ENCODE measurements around the gene SLC44A2. TPM values are rescaled to one million over a fixed set of nuclear protein-coding genes. Genes with fewer than 3 reads are reported as not detected.

Gene SLC44A2
- polyA plus RNA-seq, 1 experiment: 114 TPM

DNA sequence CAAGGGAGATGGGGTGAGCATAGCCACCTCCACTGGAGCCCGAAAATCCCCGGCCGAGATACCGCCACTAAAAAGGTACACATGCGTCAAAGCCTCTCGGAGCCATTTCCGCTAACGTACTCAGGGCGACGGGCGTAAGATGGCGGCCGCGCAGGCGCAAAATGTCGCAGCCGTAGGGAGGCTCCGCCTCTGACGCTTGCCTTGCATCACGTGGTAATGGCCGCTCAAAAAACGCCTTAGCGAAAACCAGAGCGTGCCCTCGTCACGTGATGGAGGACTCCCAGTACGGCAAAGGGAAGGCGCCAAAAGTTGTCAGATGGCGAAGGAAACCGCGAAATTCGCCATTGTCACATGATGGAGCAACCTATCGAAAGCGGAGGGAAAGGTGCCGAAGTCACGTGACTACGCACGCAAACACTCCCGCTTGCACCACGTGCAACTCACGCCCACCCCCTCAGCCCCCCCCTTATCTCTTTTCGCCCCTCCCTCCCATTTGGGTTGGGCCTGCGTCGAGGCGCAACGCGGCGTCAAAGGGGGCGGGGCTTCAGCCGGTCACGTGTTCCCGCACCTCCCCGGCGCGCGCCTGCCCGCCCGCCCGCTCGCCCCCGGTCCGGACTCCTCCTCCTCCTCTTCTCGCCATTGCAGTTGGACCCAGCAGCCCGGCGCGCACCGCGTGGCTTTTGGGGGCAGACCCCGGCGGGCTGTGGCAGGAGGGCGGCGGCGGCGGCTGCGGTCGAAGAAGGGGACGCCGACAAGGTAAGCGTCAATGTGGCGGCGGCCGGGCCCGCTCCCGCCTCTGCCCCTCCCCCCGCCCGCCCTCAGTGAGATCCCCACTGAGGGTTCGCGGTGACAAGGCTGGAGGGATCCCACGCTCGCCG is 28.6 kb downstream of the SLC44A2 start, which contains the start of gene ILF3:
Gene ILF3, plus strand, starts transcription at position 615 of the 878 bp plus-strand sequence. CDS start 16,260 bp downstream, outside the sequence.
- TF ChIP-seq, protein P1, sequence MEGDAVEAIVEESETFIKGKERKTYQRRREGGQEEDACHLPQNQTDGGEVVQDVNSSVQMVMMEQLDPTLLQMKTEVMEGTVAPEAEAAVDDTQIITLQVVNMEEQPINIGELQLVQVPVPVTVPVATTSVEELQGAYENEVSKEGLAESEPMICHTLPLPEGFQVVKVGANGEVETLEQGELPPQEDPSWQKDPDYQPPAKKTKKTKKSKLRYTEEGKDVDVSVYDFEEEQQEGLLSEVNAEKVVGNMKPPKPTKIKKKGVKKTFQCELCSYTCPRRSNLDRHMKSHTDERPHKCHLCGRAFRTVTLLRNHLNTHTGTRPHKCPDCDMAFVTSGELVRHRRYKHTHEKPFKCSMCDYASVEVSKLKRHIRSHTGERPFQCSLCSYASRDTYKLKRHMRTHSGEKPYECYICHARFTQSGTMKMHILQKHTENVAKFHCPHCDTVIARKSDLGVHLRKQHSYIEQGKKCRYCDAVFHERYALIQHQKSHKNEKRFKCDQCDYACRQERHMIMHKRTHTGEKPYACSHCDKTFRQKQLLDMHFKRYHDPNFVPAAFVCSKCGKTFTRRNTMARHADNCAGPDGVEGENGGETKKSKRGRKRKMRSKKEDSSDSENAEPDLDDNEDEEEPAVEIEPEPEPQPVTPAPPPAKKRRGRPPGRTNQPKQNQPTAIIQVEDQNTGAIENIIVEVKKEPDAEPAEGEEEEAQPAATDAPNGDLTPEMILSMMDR (IDR thresholded peaks at IDR 0.05; ENCODE audit: insufficient read depth, low read depth, low read length): no peak
- Histone ChIP-seq H3K36me3 (ENCODE audit: control insufficient read depth, insufficient read depth, low read length) (peaks cover 1% of the 10 kb centered on the region; the same call in 1 of the 2 replicates), H3K4me3 (ENCODE audit: low read depth, low read length) (peak within 1 kb of the TSS; percentile 53), H3K27me3 (ENCODE audit: control insufficient read depth, insufficient read depth, low read length) (no peaks in the 10 kb centered on the region)
- CTCF ChIA-PET: interaction anchor here (0.7 to 2.4 kb wide), 3 partner anchors 9 to 230 kb away, joined by 3 to 7 read pairs (median 3); no protein-coding TSS in a partner anchor
- POLR2A ChIA-PET: no interaction called here
- peak; percentile 100 for DNase-seq (ENCODE audit: low read depth)

DNA sequence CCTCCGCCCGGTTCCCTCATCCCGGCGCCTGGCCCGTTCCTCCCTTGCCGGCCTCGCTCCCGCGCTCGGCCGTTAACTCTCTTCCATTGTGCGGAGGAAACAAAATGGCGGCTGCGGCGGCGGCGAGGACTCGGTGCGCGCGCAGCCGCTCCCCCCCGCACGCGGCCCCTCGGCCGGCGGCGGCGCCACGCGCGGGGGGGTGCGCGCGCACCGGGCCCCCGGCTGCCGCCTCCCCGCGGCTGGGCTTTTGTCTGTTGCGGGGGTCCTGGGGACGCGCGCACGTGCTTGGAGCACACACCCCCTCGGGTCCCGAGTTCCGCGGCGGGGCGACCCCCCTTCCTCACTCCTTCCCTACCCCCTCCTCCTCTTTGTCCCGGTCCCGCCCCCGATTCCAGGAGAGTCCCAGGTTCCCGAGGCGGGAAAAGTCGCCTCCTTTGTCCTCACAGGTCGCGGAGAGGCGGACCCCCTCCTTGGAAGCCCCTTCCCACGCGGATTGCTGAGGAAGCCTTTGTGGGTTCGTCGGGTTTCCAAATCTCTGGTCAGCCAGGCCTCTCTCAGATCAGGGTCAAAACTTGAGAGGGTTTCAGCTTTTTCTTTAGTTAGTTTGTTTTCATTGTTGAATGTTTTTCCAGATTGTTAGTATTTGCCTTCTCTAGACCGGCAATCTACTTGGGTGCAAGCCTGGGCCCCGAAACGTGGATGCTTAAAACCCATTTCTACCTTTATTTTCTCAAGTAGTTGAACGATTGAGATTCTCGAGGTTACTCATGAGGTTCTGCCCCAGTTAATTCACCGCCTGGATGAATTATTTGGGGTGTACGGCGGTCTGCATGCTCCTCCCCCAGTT is 29.5 kb downstream of the SLC44A2 start:
- POLR2A ChIA-PET: no interaction called here
- no peak for DNase-seq (ENCODE audit: low read depth)

DNA sequence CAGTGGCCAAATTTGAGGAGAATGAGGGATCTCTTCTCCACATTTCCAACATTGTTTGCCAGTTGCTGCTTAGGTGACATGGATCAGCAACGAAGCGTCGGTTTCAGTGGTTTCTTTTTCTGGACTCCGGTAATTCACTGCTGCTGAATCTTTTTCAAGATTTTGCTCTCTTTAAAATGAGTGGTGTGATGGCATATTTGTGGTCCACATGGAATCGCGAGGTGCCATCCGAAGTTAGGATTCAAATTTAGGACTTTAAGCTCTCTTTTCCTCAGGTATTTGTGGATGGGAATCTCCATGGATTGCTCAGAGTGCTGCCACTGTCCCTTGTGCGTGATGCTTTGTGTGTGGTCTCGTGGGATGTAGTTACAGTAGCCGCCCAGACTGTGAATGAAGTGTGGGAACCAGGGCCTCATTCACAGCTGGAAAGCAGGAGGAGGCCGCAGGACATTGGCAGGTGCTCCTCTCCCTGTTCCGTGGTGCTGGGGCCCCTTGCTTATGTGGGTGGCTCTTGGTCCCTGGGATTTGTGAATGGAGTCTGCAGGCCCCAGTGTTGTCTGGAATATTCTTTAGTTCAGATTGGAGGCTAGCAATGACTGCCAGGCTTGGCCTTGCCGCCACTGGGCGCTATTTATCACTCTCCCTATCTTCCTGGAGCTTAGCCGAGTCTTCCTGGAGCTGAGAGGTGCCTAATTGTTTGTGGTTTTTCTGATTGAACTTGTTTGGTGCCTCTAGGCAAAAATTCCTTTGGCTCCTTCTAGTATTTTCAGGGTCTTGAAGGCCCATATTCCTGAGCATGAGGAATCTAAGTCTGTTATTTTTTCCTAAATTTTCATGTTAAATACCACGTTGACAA is 30.3 kb downstream of the SLC44A2 start:
- no peak for DNase-seq (ENCODE audit: low read depth)
- ChIA-PET CTCF (interaction anchor here (0.8 to 1.4 kb wide), 6 partner anchors 9 to 83 kb away, joined by 3 to 6 read pairs (median 4); partner anchors contain the start of gene DNM2), POLR2A (no interaction called here)

More for the DNA sequence above, 29.5 kb downstream of the SLC44A2 start:
- CTCF ChIA-PET: interaction anchor here (0.8 to 1.4 kb wide), 4 partner anchors 8 to 82 kb away, joined by 3 to 4 read pairs (median 4); no protein-coding TSS in a partner anchor
- TF ChIP-seq, protein P1 (IDR thresholded peaks at IDR 0.05; ENCODE audit: insufficient read depth, low read depth, low read length): no peak
- H3K27me3 ChIP-seq (ENCODE audit: control insufficient read depth, insufficient read depth, low read length): no peaks in the 10 kb centered on the region
- peak overlapping the region; percentile 53 for H3K4me3 ChIP-seq (ENCODE audit: low read depth, low read length)
- peaks cover 1% of the 10 kb centered on the region; the same call in 1 of the 2 replicates for H3K36me3 ChIP-seq (ENCODE audit: control insufficient read depth, insufficient read depth, low read length)

DNA sequence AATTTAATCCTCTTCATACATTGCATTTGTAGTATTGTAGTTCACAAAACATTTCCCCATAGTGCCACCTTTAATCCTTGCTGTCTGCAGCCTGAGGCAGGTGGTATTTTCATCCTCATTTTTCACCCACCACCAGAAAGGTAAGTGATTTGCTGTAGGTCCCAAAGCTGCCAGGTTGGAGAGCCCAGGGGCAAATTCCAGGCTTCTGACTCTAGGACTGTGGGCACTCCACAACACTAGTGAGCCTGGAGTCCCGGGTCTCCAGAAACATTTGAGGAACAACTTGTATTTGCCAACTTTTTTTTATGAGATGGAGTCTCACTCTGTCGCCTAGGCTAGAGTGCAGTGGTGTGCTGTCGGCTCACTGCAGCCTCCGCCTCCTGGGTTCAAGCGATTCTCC is 35.0 kb downstream of the SLC44A2 start:
- POLR2A ChIA-PET: no interaction called here

More for the DNA sequence above, 30.3 kb downstream of the SLC44A2 start:
- Histone ChIP-seq H3K4me3 (ENCODE audit: low read depth, low read length) (peak overlapping the region; percentile 53), H3K27me3 (ENCODE audit: control insufficient read depth, insufficient read depth, low read length) (no peaks in the 10 kb centered on the region), H3K36me3 (ENCODE audit: control insufficient read depth, insufficient read depth, low read length) (peaks cover 3% of the 10 kb centered on the region)
- TF ChIP-seq, protein P1 (IDR thresholded peaks at IDR 0.05; ENCODE audit: insufficient read depth, low read depth, low read length): 0 out of 2 replicates have a peak, but pooled peaks have one; percentile 28

More for the DNA sequence above, 35.0 kb downstream of the SLC44A2 start:
- CTCF ChIA-PET: interaction anchor here (0.6 to 1.1 kb wide), 2 partner anchors 13 to 93 kb away, joined by 3 read pairs; no protein-coding TSS in a partner anchor
- H3K36me3 ChIP-seq (ENCODE audit: control insufficient read depth, insufficient read depth, low read length): peaks cover 3% of the 10 kb centered on the region
- no peaks in the 10 kb centered on the region for H3K27me3 ChIP-seq (ENCODE audit: control insufficient read depth, insufficient read depth, low read length)
- TF ChIP-seq, protein P1 (IDR thresholded peaks at IDR 0.05; ENCODE audit: insufficient read depth, low read depth, low read length): no peak
- H3K4me3 ChIP-seq (ENCODE audit: low read depth, low read length): no peak overlapping the region
- DNase-seq (ENCODE audit: low read depth): no peak
